IMR-90 (cell line): ENCODE measurements around the gene IFFO2. TPM values are rescaled to one million over a fixed set of nuclear protein-coding genes. Genes with fewer than 3 reads are reported as not detected.

Experiments
- ATAC-seq: fragments of 200-7000 bp; cut with Tn5 transposase; 2 replicates; pipeline ENCODE4 v1.9.1; 2020; ENCODE audit warnings: low read depth, mild to moderate bottlenecking, moderate library complexity
- BruUV-seq: library from RNA; stranded (reverse); fragments of 400-500 nt; replicated peaks from 2 replicates; lab custom pipeline; 2021; lab: Mats Ljungman, UMichigan
- CTCF ChIA-PET: fragments of 300-600 bp; formaldehyde crosslinking; extraction: SDS; loops from one replicate; lab custom pipeline; 2021; ENCODE audit warnings: antibody characterized with exemption; lab: Yijun Ruan, JAX
- POLR2A ChIA-PET: fragments of 300-600 bp; sonication (Branson Sonifier 250); formaldehyde crosslinking; loops from one replicate; lab custom pipeline; 2022; ENCODE audit warnings: antibody characterized with exemption; ENCODE audit not compliant: unreplicated experiment; lab: Charles Lee
- DNase-seq: peaks from one replicate; pipeline ENCODE4 v3.0.0; 2013
- H2AFZ ChIP-seq: replicated peaks from 2 replicates; pipeline ENCODE3; 2013; ENCODE audit warnings: low read length, mild to moderate bottlenecking; ENCODE audit not compliant: poor library complexity
- H2AK5ac ChIP-seq: 2 replicates; pipeline ENCODE4 v1.6.1; 2013; ENCODE audit warnings: low read depth, low read length, inconsistent platforms
- H2AK9ac ChIP-seq: replicated peaks from 2 replicates; pipeline ENCODE3; 2013; ENCODE audit warnings: mild to moderate bottlenecking, low read depth, low read length, moderate library complexity; ENCODE audit not compliant: poor library complexity
- H2BK120ac ChIP-seq: 2 replicates; pipeline ENCODE4 v1.6.1; 2013; ENCODE audit warnings: low read depth, low read length, inconsistent platforms
- H2BK15ac ChIP-seq: 3 replicates; pipeline ENCODE4 v1.6.1; 2013; ENCODE audit warnings: low read depth, low read length, inconsistent platforms
- H2BK20ac ChIP-seq: 2 replicates; pipeline ENCODE4 v1.6.1; 2013; ENCODE audit warnings: low read depth, mild to moderate bottlenecking, inconsistent platforms, low read length, moderate library complexity
- H2BK5ac ChIP-seq: 2 replicates; pipeline ENCODE4 v1.6.1; 2013; ENCODE audit warnings: mild to moderate bottlenecking, low read depth, low read length, inconsistent platforms; ENCODE audit not compliant: poor library complexity, severe bottlenecking
- H3K14ac ChIP-seq: replicated peaks from 2 replicates; pipeline ENCODE4 v1.6.1; 2013; ENCODE audit warnings: low read depth, low read length, inconsistent platforms
- H3K18ac ChIP-seq: 2 replicates; pipeline ENCODE4 v1.6.1; 2013; ENCODE audit warnings: low read depth, low read length, control low read depth
- H3K23ac ChIP-seq: 2 replicates; pipeline ENCODE4 v1.6.1; 2013; ENCODE audit warnings: low read depth, low read length, inconsistent platforms
- H3K27ac ChIP-seq: 2 replicates; pipeline ENCODE4 v1.5.1; 2013; ENCODE audit warnings: mild to moderate bottlenecking, control low read depth, low read length; ENCODE audit not compliant: insufficient read depth
- H3K27me3 ChIP-seq: 2 replicates; pipeline ENCODE4 v1.6.1; 2013; ENCODE audit warnings: low read length; ENCODE audit not compliant: control insufficient read depth, insufficient read depth
- H3K36me3 ChIP-seq: 2 replicates; pipeline ENCODE4 v1.6.1; 2013; ENCODE audit warnings: low read length, mixed read lengths; ENCODE audit not compliant: control insufficient read depth, insufficient read depth
- H3K4ac ChIP-seq: 2 replicates; pipeline ENCODE4 v1.6.1; 2013; ENCODE audit warnings: low read depth, low read length, inconsistent platforms
- H3K4me1 ChIP-seq: 2 replicates; pipeline ENCODE4 v1.6.1; 2013; ENCODE audit warnings: low read length, mixed read lengths; ENCODE audit not compliant: control insufficient read depth, insufficient read depth
- H3K4me2 ChIP-seq: 2 replicates; pipeline ENCODE4 v1.6.1; 2013; ENCODE audit warnings: low read depth, mild to moderate bottlenecking, control low read depth, low read length, moderate library complexity
- H3K4me3 ChIP-seq: 2 replicates; pipeline ENCODE4 v1.5.1; 2013; ENCODE audit warnings: low read depth, mild to moderate bottlenecking, control low read depth, low read length, moderate library complexity; ENCODE audit not compliant: insufficient read depth
- H3K56ac ChIP-seq: 2 replicates; pipeline ENCODE4 v1.6.1; 2013; ENCODE audit warnings: low read length, inconsistent platforms; ENCODE audit not compliant: insufficient read depth; ENCODE audit errors: extremely low read depth
- H3K79me1 ChIP-seq, 2 experiments: 2 replicates each; pipeline ENCODE4 v1.6.1; 2013; ENCODE audit warnings: low read length in 2 of 2, inconsistent platforms in 1 of 2, low read depth in 1 of 2
- H3K9ac ChIP-seq: 2 replicates; pipeline ENCODE4 v1.6.1; 2013; ENCODE audit warnings: low read depth, low read length, control low read depth
- H3K9me1 ChIP-seq: 2 replicates; pipeline ENCODE4 v1.6.1; 2013; ENCODE audit warnings: low read length, inconsistent platforms; ENCODE audit not compliant: insufficient read depth
- H3K9me3 ChIP-seq: 2 replicates; pipeline ENCODE4 v1.6.1; 2013; ENCODE audit warnings: low read length; ENCODE audit not compliant: control insufficient read depth, insufficient read depth
- H4K20me1 ChIP-seq: 2 replicates; pipeline ENCODE4 v1.6.1; 2013; ENCODE audit warnings: low read length, inconsistent platforms; ENCODE audit not compliant: insufficient read depth
- H4K5ac ChIP-seq: 2 replicates; pipeline ENCODE4 v1.6.1; 2013; ENCODE audit warnings: mild to moderate bottlenecking, low read depth, low read length, control low read depth
- H4K8ac ChIP-seq, 2 experiments: 2 replicates each; pipeline ENCODE4 v1.6.1; 2013; ENCODE audit warnings: low read depth in 2 of 2, low read length in 2 of 2, control low read depth in 1 of 2, inconsistent platforms in 1 of 2
- H4K91ac ChIP-seq: 2 replicates; pipeline ENCODE4 v1.6.1; 2013; ENCODE audit warnings: low read depth, low read length, inconsistent platforms; ENCODE audit not compliant: insufficient read depth
- BHLHE40 ChIP-seq: fragments of 150-350 bp; IDR thresholded peaks from 2 replicates; pipeline ENCODE4 v1.6.1; 2016; ENCODE audit warnings: mild to moderate bottlenecking, low read depth, low read length
- CHD1 ChIP-seq: IDR thresholded peaks from 2 replicates; pipeline ENCODE4 v1.6.1; 2012; ENCODE audit warnings: low read depth, low read length, improper control_type of control experiment
- ELK1 ChIP-seq: fragments of 150-350 bp; IDR thresholded peaks from 2 replicates; pipeline ENCODE4 v1.6.1; 2016; ENCODE audit warnings: low read depth, mild to moderate bottlenecking, low read length, moderate library complexity, borderline replicate concordance
- FOS ChIP-seq: fragments of 150-350 bp; IDR thresholded peaks from 2 replicates; pipeline ENCODE4 v1.6.1; 2016; ENCODE audit warnings: low read depth, low read length
- MAFK ChIP-seq: IDR thresholded peaks from 2 replicates; pipeline ENCODE4 v1.6.1; 2012; ENCODE audit warnings: low read depth, low read length, improper control_type of control experiment
- MAZ ChIP-seq: IDR thresholded peaks from 2 replicates; pipeline ENCODE4 v1.6.1; 2012; ENCODE audit warnings: low read depth, mild to moderate bottlenecking, low read length, improper control_type of control experiment, moderate library complexity, borderline replicate concordance
- MXI1 ChIP-seq: IDR thresholded peaks from 2 replicates; pipeline ENCODE4 v1.6.1; 2012; ENCODE audit warnings: low read depth, mild to moderate bottlenecking, low read length, moderate library complexity, borderline replicate concordance
- NFE2L2 ChIP-seq: fragments of 150-350 bp; IDR thresholded peaks from 2 replicates; pipeline ENCODE4 v1.6.1; 2016; ENCODE audit warnings: low read depth, mild to moderate bottlenecking, low read length
- POLR2A ChIP-seq: IDR thresholded peaks from 2 replicates; pipeline ENCODE4 v1.6.1; 2012; ENCODE audit warnings: mild to moderate bottlenecking, low read depth, low read length
- RAD21 ChIP-seq: IDR thresholded peaks from 2 replicates; pipeline ENCODE4 v1.6.1; 2012; ENCODE audit warnings: low read length, improper control_type of control experiment
- RCOR1 ChIP-seq: IDR thresholded peaks from 2 replicates; pipeline ENCODE4 v1.6.1; 2012; ENCODE audit warnings: mild to moderate bottlenecking, low read length, improper control_type of control experiment; ENCODE audit not compliant: insufficient replicate concordance
- RFX5 ChIP-seq: IDR thresholded peaks from 2 replicates; pipeline ENCODE4 v1.8.0; 2012; ENCODE audit warnings: low read depth, mild to moderate bottlenecking, low read length, moderate library complexity
- SMC3 ChIP-seq: fragments of 150-350 bp; IDR thresholded peaks from 2 replicates; pipeline ENCODE4 v1.6.1; 2016; ENCODE audit warnings: low read depth, mild to moderate bottlenecking, antibody characterized with exemption, low read length, moderate library complexity
- USF2 ChIP-seq: fragments of 150-350 bp; IDR thresholded peaks from 2 replicates; pipeline ENCODE4 v1.6.1; 2017; ENCODE audit warnings: mild to moderate bottlenecking, antibody characterized with exemption, low read length, low read depth
- WGBS, 2 experiments: methylation state at CpG; one replicate each; pipeline versions ENCODE4 v1.1.5 to v1.1.7; 2013; ENCODE audit warnings: missing lambda C conversion rate in 2 of 2; ENCODE audit not compliant: insufficient read length in 1 of 2; ENCODE audit errors: extremely low coverage in 2 of 2; 5-methylcytosine and 5-hydroxymethylcytosine counted together
- dilution Hi-C: fragments of 300-500 bp; cut with HindIII; formaldehyde crosslinking; loops from one replicate; pipeline ENCODE4 v1.14.3; 2018; ENCODE audit warnings: low sequenced_read_pairs; ENCODE audit not compliant: unreplicated experiment
- in situ Hi-C: fragments of 300-500 bp; cut with MboI; formaldehyde crosslinking; loops from 3 replicates; pipeline ENCODE4 v1.14.3; 2019; ENCODE audit warnings: low sequenced_read_pairs, inconsistent platforms, mixed read lengths
- intact Hi-C: fragments of 100-400 bp; cut with micrococcal nuclease; formaldehyde crosslinking; loops from 2 replicates; pipeline ENCODE4 v1.10.0; 2022
- polyA plus RNA-seq, 3 experiments: library from polyadenylated mRNA; depleted of rRNA; stranded (reverse); fragments of >200 nt; gene quantifications; 2 replicates each; pipeline ENCODE4 v1.2.3, GENCODE V29; 2012; ENCODE audit warnings: low replicate concordance in 1 of 3
- total RNA-seq: library from RNA; depleted of rRNA; stranded (reverse); fragments of >200 nt; gene quantifications from 2 replicates; pipeline ENCODE4 v1.2.3, GENCODE V29; 2012

The IFFO2 gene
- total and polyA plus RNA-seq, 2 of the 4 experiments (the other 2 are of a cell fraction) = 14.5 to 18.2 TPM

- DNase-seq (peak; percentile 88), ATAC-seq (peak; percentile 77)
- Histone ChIP-seq H3K4me2 (no peak overlapping the region), H3K9me3 (peaks cover 6% of the 10 kb centered on the region), H3K36me3 (no peaks in the 10 kb centered on the region), H2AK9ac (no peak overlapping the region), H3K9me1 (peaks cover 7% of the 10 kb centered on the region; the same call in 1 of the 2 replicates), H3K56ac (no peak overlapping the region), H2BK15ac (peak overlapping the region; percentile 32; the same call in 2 of the 3 replicates), H4K20me1 (no peaks in the 10 kb centered on the region), H3K4me3 (no peak overlapping the region), H2AFZ (peak overlapping the region; percentile 80), H3K27ac (no peak overlapping the region; the same call in 1 of the 2 replicates), H2AK5ac (peak overlapping the region; percentile 17), H3K14ac (0 out of 2 replicates have a peak overlapping the region, but pooled peaks have one; percentile 10), H2BK5ac (peak overlapping the region; percentile 53), H3K18ac (peak overlapping the region; percentile 31; the same call in 1 of the 2 replicates), H3K27me3 (no peaks in the 10 kb centered on the region), H3K4ac (peak overlapping the region; percentile 60), H2BK20ac (peak overlapping the region; percentile 89), H4K91ac (no peak overlapping the region; the same call in 1 of the 2 replicates), H3K9ac (no peak overlapping the region), H3K4me1 (no peaks in the 10 kb centered on the region), H3K23ac (peak overlapping the region; percentile 69), H4K5ac (no peak overlapping the region), H3K79me1 (no peaks in the 10 kb centered on the region), H4K8ac (peak overlapping the region in 1 of 2 experiments; percentile 62; a peak in 2 of 4 replicates), H2BK120ac (peak overlapping the region; percentile 37)
- POLR2A ChIA-PET = no interaction called here
- WGBS, 2 experiments = 78% methylated on average over 6 of the region's 11 CpGs; no CpG with 5 or more reads in 1 of the 2 experiments
- CTCF ChIA-PET = no interaction called here
- no TSS peak for BruUV-seq
- dilution Hi-C loops (no loop called here), intact Hi-C loops (no loop called here), in situ Hi-C loops (no loop called here)
- TF ChIP-seq CHD1 = no peak
- TF ChIP-seq MXI1 = no peak
- TF ChIP-seq MAZ = no peak
- no peak for TF ChIP-seq MAFK
- TF ChIP-seq RCOR1 = no peak
- no peak for TF ChIP-seq RFX5
- TF ChIP-seq ELK1 = no peak
- no peak for TF ChIP-seq RAD21
- TF ChIP-seq NFE2L2 = no peak
- no peak for TF ChIP-seq SMC3
- peak; percentile 51; the same call in 1 of the 2 replicates for TF ChIP-seq FOS
- no peak for TF ChIP-seq USF2
- peak; percentile 36; the same call in 1 of the 2 replicates for TF ChIP-seq BHLHE40
- no peak for TF ChIP-seq POLR2A
Observed at GRCh38 chr1:19003371-19004290, 47.2 kb upstream of the IFFO2 start.
